Measurements from ENCODE around the gene PFKFB3.

The PFKFB3 gene

GRCh38 chr10:6225263-6225814 lies 22.6 kb downstream of the PFKFB3 start:
- no peak overlapping the region for H3K4me3 ChIP-seq (ENCODE audit: low read length)
- no peak for DNase-seq (ENCODE audit: low read depth)
- TF ChIP-seq CTCF (conservative IDR thresholded peaks at IDR 0.05; ENCODE audit: low read depth, low read length): no peak

GRCh38 chr10:6226216-6226615 lies 23.5 kb downstream of the PFKFB3 start:
- no peak for DNase-seq (ENCODE audit: low read depth)
- TF ChIP-seq CTCF (conservative IDR thresholded peaks at IDR 0.05; ENCODE audit: low read depth, low read length): no peak

GRCh38 chr10:6227346-6227745 lies 24.6 kb downstream of the PFKFB3 start:
- no peak overlapping the region for H3K4me3 ChIP-seq (ENCODE audit: low read length)
- TF ChIP-seq CTCF (conservative IDR thresholded peaks at IDR 0.05; ENCODE audit: low read depth, low read length): no peak
- no peak for DNase-seq (ENCODE audit: low read depth)

More at GRCh38 chr10:6226216-6226615, 23.5 kb downstream of the PFKFB3 start:
- no peak overlapping the region for H3K4me3 ChIP-seq (ENCODE audit: low read length)

- no peak overlapping the region for H3K4me3 ChIP-seq (ENCODE audit: low read length)
- DNase-seq (ENCODE audit: low read depth): no peak
- TF ChIP-seq CTCF (conservative IDR thresholded peaks at IDR 0.05; ENCODE audit: low read depth, low read length): no peak
These were observed 25.3 kb downstream of the PFKFB3 start for GRCh38 chr10:6228010-6228511.

- TF ChIP-seq CTCF (conservative IDR thresholded peaks at IDR 0.05; ENCODE audit: low read depth, low read length): no peak
- H3K4me3 ChIP-seq (ENCODE audit: low read length): no peak overlapping the region
- DNase-seq (ENCODE audit: low read depth): no peak
These were observed 25.9 kb downstream of the PFKFB3 start for GRCh38 chr10:6228647-6229046.

GRCh38 chr10:6229290-6229689 lies 26.6 kb downstream of the PFKFB3 start:
- DNase-seq (ENCODE audit: low read depth): no peak
- no peak overlapping the region for H3K4me3 ChIP-seq (ENCODE audit: low read length)
- TF ChIP-seq CTCF (conservative IDR thresholded peaks at IDR 0.05; ENCODE audit: low read depth, low read length): no peak

- no peak for DNase-seq (ENCODE audit: low read depth)
- TF ChIP-seq CTCF (conservative IDR thresholded peaks at IDR 0.05; ENCODE audit: low read depth, low read length): no peak
- no peak overlapping the region for H3K4me3 ChIP-seq (ENCODE audit: low read length)
These were observed 27.0 kb downstream of the PFKFB3 start for GRCh38 chr10:6229746-6230145.
